Measurements from ENCODE around the gene C2CD2.
"Not testable (repeated sequence)": the region's sequence is repeated elsewhere in the genome, so short reads cannot be mapped to it uniquely, and the experiment has no call there.

C2CD2 gene

DNA sequence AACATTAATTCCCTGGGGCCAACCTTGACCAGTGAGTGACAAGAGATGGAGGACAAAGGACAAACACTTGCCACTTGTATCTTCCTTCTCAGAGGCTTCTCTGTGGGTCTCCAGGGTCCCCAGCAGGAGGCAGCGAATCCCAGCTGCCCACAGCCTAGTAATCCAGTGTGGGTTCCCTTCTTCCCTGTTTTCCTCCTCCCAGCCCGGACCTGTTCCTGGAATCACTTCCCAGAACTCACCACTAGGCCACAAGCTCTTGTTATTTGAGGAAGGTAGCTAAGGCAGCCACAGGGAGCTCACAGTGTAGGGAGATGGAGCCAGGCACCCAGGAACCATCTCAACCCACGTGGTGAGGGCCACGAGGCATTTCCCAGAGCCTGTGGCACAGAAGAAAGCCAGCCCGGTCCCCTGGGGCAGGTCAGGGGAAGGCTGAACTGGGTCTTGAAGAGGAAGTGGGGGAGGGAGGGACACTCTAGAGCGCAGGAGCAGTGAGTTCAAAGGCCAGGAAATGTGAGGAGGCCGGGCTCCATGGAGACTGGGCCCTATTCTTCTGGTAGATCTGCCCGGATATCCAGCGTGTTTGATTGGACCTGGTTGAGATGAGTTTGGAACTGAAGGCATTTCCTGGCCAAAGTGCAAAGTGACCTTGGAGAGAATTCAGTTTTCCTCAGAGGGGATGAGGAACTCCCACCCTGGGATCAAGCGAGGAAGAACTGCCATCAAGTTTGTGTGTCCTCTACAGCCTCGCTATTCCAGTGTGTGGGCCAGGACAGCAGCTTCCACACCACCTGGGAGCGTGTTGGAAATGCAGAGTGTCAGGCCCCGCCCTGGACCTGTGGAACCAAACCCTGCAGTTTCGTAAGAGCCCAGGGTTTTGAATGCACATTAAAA is 20.3 kb upstream of the C2CD2 start:
- DNase-seq: no peak

DNA sequence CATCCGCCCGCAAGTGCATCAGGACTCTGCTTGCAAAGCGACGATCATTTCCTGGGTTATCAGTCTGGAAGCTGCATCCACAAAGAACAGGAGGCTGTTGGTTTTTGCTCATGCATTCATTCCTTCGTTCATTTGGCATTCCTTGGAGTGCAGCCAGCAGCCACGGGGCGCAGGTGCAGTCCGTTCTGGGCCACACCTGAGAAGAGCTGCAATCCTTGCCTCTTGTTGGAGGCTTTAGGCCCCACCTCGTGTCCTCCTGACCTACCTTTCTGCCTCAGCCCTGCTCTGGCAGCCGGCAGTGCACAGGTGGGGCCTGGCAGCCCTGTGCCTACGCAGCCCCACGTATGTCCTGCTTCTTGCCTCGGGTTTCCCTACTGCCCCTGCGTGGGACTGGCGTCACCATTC is 19.6 kb upstream of the C2CD2 start:
- DNase-seq: no peak

DNA sequence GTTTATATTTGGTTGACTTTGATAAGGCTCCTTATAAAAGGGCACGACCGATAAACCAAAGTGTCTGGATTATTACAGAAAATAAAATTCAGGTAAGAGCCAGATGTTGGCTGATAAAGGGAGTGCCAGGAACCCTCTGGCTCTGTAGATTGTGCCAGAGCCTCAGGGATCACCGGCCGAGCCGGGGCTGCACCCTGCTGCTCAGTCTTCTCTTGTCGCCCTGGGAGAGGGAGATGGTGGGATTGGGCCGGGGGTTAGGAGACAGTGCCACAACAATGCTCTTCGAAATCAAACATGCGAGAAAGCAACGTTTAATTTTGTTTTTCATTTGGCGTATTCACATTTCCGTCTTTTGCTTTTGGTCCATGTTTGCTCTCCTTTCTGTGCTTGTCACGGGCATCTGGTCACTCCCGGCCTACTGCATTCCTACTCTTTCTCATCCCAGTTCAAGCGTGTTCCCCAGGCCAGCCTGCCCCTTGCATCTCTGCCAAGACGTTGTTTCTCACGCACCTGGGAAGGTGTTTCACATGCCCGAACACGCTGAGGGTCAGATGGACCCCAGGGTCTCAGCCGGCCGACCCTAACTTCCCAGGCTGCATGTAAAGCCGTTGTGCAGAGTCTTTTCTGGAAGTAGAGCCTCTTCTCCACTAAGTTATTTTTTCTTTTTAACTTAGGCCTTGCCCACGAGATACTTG is 18.8 kb upstream of the C2CD2 start:
- no peak for DNase-seq

DNA sequence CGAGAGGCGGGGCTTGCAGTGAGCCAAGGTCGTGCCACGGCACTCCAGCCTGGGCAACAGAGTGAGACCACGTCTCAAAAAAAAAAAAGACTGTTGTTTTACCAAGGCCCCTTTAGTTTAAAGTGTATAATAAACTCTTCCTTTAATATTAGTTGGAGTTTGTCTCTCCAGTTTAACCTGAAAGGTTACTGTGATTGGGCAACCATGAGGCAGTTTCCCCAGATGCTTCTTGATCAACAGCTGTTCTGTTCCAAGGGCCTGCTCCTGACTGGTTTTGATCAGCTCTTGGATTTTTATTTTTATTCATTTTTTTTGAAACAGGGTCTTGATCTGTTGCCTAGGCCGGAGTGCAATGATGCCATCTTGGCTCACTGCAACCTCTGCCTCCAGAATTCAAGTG is 18.1 kb upstream of the C2CD2 start:
- no peak for DNase-seq

DNA sequence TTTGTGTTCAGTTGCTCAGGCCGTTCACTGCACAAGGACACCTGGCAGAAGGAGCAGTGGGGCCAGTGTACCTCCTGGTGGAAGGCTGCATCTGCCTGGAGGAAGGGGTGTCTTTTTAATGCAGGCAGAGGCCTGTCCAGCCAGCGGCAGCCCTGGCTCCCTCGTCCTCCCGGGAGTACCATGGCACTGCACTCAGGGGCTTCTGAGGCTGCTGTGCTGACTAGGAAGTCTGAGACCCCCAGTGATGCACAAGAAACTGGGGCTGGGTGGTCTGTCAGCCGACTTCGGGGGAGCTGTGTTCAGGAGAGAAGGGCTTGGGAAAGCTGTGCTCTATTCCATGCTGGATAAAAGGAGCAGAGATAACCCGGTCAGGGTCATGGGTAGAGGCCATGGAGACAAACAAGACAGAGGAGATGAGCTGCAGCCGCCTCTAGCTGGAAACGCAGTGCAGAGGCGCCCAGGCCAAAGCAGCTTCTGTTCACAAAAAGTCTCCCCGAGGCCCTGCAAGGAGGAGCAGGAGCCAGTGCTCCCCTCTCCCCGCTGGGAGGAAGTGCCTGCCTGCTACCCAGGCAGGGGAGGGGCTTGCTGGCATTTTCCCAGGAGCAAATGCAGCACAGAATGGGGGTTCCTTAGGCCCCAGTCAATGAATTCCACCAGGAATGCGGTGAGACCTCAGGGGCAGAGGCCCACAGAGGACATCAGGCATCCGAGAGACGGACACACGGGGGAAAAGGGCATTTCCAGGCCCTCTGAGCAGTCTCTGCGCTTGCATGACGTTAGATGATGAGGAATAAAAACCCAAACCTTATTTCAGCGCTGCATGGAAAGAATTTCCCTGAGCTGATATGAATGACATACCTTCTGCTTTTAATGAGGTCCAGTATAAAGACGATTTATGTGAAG is 17.2 kb upstream of the C2CD2 start:
- no peak for DNase-seq

DNA sequence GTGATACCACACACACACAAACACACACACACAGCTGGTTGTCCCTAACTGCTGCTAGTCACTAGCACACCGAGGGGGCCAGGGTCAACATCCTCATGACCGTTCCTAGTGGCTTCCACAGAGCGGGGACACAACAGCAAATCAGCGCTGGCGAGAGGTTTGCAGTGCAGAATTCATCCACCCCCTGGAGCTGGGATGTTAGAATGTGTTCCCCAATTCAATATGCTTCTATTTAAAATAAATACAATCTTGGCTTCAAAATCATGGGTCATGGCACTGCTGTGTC is 16.2 kb upstream of the C2CD2 start:
- DNase-seq: no peak

DNA sequence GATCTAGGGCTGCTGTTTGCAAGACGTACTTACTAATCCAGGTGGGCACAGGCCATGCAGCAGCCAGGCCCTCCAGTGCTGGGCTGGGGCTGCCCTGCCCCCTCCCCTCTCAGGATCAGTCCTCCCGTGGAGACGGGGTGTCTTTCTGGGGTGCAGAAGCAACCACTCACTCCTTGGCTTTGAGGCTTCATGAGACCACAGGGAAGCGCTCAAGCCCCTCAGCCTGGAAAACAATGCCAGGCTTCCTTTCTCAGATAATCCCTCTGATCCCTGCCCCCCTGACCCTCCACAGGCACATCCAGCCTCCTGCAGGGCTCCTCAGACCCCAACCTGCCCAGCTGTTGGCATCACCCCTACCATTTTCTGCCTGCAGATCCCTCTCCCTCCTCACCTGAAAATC is 13.9 kb upstream of the C2CD2 start:
- no peak for DNase-seq

DNA sequence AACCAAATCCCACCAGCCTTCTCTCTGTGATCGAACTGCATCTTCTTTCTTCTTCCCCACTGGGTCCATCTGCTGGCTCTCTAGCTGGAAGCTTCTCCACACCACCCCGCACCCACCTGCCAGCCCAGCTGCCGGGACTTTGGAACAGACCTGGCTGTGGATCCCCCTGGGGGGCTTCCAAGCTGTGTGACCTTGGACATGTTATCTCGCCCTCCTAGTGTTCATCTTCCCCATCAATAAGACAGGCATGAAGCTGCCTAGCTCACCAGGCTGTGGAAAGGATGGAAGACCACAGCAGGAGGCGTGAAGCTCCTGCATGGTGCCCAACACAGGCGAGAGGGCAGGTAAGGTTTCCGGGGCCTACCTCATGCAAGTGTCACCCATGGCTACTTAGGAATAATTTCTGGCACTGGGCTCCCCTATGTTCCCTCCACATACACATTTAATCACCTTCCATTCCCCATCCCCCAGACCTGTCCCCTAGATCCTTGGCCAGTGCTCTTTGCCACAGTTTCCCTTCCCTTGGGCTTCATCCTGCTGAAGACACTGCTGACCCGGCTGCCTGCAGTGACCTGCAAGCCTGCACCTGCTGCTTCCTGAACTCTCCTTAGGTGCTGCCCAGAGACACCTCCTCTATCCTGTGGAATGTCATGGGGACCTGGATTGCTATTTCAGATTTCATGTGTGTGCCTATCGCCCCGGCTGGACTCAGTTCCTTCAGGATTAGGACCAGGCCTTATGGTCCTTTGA is 13.2 kb upstream of the C2CD2 start:
- no peak for DNase-seq

DNA sequence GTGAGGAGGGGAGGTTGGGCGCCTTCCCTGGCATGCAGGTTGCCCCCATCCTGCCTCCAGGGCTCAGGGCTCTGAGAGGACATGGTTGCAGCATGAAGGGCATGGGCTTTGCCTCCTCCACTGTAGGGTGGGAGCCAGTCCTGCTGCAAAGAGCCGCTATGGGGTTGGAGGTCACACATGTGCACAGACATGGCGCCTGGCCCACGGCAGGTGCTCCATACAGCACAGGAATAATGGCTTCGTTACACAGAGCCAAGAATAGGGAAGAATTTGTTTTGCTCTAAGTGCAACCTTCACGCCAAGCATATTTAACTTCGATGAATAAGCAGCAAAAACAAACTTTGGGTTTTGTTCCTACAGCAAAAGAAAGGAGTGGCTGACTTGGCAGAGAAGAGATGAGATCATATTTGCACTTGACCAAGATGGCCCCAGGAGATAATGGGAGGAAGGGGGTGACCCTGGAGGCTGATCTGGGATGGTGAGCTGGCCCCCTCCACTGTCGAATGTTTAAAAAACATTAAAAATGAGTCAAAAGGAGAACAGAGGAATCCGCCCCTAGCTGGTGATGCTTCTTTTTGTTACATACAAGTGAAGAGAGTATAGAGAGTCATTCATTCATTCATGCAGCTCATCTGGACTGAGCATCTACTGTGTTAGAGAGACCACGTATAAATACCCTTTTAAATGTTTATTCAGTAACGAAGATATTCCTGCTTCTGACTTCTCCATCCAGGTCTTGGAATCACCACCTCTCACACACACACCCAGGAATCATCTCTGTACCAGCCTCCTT is 12.4 kb upstream of the C2CD2 start:
- no peak for DNase-seq

DNA sequence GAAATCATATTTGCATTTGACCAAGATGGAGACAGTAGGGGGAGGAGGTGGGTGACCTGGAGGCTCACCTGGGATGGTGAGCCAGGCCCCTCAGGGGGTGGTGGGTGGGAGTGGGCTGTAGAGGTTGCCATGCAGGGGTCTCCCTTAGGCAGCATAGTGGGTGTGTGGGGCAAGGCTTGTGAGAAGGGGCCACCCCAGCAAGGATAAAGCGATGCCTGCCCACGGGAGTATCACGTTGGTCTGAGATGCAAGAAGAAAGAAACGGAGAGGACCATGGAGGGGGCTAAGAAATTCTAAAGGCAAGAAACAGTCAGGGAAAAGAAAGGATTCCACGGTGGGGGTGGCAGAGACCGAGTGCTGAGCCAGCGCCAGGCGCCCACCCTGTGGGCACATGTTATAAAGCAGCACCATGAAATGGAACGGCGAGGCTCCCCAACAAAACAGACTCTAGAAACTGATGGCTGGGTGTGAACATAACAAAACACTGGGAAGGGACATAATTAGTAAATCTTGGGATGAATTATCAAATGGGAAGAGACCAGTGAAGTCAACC is 11.7 kb upstream of the C2CD2 start:
- DNase-seq: no peak

DNA sequence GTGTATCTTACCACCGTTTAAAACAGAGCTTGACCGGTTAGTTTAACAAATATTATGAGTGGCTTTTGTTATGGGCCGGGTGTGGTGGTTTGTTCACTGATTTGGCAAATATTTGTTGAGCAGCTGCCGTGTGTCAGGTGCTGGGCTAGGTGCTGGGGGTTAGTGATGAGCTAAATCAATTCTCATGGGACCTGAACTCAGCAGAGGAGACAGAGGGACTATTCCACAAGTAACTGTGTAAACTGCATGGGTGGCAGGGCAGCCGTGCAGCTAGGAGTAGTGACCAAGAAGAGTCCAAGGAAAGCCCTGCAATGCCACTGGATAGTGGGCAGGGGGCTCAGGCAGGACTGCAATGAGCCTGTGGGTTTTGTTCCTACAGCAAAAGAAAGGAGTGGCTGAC is 11.2 kb upstream of the C2CD2 start:
- no peak for DNase-seq

DNA sequence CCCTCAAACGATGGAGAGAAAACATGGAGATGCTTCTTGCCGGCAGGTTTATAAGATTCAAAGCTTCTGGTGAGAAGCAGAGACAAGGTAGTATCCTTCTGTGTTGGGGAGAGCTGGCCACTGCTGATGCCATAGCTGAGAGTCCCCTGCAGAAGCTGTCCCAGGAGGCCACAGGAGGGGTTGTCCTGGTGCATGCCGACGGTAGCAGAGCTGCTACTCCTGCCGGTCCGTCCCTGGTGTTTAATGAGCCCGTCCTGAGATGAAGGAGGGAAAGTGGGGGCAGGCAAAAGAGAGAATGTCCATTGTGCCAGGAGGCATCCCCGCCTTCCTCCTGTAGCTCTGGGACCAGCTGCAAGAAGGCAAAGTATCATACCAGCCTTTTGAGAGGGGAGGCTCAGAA is 10.4 kb upstream of the C2CD2 start:
- no peak for DNase-seq

DNA sequence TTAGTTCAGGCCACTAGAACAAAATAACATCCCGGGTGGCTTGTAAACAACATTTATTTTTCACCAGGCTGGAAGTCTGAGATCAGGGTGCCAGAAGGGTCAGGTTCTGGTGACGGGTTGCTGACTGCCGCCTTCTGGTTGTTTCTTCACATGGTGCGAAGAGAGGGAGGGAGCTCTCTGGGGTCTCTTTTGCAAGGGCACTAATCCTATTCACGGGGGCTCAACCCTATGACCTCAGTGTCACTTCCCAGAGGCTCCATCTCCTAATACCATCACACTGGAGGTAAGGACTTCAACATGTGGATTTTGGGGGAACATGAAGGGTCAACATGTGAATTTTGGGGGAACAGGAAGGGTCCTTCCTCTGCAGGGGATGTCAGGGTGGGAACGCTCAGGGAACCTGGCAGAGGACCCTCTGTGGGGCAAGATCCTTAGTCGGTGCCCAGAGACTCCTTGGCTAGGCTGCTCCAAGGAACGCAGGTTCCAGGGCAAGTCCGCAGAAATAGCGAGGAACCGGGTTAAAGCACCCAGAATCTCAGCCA is 8.7 kb upstream of the C2CD2 start:
- no peak for DNase-seq

DNA sequence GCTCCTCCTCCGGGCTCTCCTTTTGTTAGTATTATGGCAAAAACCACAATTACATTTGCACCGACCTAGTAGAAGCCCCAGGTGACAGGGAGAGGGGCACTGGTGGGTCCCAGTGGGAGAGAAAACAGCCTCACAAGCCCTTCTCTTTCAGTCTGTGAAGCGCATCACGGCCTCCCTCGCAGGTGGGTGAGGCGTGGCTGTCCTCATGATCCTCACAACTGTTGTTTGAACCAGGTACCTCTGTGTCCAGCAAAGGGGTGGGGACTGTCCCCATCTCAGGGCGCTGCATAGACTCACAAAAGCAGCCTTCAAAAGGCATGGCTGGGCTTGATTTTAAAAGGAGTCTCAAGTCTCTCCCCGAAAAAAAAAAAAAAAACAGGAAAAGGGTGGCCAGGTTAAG is 7.9 kb upstream of the C2CD2 start:
- no peak for DNase-seq

DNA sequence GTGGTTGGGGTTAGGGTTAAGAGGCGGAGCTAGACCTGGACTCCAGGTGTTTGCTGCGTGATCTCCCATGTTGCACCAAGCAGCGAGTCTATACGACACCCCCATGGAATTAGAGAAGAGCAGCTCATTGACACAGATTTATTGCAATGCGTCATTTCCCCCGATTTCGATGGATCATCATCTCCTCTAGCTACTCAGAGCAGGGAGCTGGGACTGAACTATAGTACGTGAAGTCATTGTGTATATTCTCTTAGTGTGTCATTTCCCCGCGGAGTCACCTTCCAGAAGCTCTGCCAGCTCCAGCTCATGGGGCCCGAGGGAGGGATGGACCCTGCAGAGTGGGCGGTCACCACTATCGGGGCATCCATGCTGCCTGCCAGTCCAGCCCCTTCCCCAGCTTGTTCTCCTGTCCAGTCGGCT is 7.5 kb upstream of the C2CD2 start:
- DNase-seq: no peak

DNA sequence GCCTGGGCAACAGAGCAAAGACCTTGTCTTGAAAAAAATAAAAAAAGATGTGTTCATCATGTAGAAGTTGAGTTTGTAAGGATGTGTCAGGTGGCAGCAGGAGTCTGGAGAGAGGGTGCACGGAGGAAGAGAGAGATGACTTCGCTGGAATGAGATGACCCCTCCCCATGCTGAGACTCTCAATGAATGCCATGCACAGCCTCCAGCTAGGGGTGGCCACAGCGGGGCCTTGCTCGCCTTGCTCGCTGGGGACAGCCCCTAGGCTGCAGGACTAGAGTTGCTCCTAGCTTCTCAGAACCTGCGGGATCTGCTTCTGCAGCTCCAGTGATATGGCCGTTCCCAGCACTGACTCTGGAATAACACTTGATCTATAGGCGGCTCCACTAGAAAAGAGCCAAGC is 6.6 kb upstream of the C2CD2 start:
- no peak for DNase-seq

DNA sequence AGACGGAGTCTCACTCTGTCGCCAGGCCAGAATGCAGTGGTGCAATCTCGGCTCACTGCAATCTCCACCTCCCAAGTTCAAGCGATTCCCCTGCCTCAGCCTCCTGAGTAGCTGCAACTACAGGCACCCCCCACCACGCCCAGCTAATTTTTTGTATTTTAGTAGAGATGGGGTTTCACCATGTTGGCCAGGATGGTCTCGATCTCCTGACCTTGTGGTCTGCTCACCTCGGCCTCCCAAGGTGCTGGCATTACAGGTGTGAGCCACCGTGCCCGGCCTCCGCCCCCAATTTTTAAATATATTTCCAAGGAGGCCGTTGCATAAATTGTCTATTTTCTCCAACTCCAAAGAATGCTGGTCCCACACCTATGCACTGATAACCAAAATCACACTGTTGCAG is 5.9 kb upstream of the C2CD2 start:
- DNase-seq: not testable (repeated sequence)

DNA sequence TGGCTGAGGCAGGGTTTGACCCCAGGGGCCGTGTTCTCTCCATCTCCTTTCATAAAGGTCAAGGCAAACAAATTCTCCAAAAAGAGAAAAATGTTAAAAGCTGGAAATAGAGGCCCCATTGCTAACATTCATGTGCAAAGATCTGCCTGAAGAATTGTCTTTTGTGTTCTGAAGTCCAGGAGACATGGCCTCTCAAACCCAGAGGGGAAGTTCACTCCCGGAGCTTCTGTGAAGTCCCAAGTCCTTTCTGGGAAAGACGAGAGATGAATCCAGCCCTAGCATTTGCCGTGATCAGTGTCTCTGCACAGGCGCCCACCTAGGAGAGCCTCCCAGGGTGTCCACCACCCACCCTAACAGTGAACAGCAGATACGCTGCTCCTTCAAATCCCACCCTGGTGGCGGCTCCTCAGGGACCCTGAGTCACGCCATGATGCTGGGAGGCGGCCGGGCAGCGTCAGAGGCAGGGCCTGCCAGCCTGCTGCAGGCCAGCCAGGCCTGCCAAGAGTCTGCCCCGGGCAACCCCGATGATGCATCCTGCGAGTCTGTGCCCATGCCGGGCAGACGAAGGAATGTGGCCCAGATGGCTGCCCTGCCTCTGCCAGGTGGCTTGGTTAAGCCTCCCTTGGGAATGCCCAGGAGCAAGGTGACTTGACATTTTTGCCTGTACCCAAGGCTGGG is 5.2 kb upstream of the C2CD2 start:
- DNase-seq: no peak

DNA sequence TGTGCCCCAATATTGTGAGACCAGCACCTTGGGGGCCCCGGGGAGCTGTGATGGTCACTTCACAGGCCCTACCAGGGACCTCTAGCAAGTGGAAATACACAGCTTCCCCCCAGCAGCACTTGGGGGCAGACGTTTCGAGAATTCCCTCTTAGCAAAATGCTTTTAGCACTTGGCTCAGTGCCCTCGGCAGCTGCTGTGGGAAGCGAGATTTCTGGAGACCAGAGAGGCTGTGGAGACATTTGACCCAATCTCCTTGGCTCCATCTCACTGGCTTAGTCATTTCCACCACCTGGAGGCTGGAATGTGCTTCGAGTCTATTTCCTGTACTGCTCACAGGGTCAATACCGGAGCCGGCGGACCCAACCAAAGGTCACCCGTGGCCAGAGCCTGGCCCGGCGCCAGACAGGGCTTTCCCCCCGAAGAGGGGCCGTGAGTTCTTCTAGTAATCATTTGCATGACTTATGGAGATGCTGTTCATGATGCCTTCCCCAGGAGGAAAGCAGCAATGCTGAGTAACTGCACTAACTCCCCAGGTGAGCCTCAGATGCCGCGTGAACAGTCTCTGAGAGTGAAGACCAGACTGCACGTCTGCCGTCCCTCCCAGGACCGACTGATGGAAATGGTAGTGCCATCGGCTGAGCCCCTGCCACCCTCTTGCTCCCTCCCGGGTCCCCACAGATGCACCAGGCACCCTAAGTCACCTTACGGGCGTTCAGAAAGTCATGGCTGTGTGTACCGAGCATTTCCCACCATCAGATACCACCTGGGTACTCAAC is 4.4 kb upstream of the C2CD2 start:
- DNase-seq: peak; percentile 54
